GM12801 (cell line): ENCODE data around the gene SIPA1L3.

ENCODE experiments used
- CTCF ChIP-seq: IDR thresholded peaks from one replicate; pipeline ENCODE4 v1.5.1; 2011; ENCODE audit warnings: control low read depth; ENCODE audit not compliant: insufficient read length; ENCODE audit errors: extremely low read depth

SIPA1L3 gene

GRCh38 chr19:37951816-37952210 lies 44.8 kb downstream of the SIPA1L3 start:
- TF ChIP-seq CTCF = no peak

- no peak for TF ChIP-seq CTCF
These were observed 46.3 kb downstream of the SIPA1L3 start for GRCh38 chr19:37953171-37953917.

GRCh38 chr19:37953918-37954303 lies 46.9 kb downstream of the SIPA1L3 start:
- no peak for TF ChIP-seq CTCF

DNA sequence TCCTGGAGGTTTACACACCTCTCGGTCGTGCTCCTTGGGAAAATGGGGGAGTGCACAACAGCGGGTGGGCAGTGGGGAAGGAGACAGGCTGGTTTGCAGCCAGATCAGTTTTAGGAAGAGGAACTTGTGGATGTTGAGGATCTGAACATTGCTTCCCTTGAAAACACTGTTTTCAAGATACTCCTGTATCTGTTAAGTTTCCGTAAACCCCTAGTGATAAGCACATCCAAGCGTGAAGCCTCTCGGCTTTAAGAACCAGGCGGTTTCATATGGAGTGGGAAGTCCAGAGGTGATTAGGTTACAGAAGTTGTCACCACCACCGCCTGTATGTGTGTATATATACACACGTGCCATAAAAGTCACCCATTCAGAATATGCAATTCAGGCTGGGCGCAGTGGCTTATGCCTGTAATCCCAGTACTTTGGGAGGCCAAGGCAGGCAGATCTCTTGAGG lies 47.4 kb downstream of the SIPA1L3 start:
- TF ChIP-seq CTCF = no peak

DNA sequence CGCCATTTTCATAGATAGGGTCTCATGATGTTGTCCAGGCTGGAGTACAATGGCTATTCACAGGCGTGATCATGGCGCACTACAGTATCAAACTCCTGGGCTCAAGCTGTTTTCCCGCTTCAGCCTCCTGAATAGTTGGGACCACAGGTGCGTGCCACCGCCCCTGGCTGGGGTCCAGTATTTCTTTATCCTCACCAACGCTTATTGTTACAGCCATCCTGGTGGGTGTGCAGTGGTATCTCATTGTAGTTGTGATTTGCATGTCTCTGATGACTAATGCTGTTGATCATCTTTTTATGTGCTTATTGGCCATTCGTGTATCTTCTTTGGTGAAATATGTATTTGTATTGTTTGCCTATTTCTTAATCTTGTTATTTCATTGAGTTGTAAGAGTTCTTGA lies 49.0 kb downstream of the SIPA1L3 start:
- TF ChIP-seq CTCF = no peak

DNA sequence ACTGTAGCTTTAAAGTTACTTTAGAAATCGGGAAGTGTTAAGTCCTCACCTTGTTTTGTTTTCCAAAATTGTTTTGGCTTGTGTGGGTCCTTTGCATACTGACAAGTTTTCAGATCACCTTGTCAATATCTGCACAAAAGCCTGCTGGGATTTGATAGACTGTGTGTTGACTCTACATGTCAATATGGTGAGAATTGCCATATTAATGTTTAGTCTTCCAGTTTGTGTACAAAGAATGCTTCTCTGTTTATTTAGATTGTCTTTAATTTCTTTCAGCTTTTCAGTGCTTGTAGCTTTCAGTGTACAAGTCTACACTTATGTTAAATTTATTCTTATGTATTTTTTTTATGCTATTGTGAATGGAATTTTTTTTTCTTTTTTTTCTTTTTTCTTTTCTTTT lies 50.2 kb downstream of the SIPA1L3 start:
- no peak for TF ChIP-seq CTCF

DNA sequence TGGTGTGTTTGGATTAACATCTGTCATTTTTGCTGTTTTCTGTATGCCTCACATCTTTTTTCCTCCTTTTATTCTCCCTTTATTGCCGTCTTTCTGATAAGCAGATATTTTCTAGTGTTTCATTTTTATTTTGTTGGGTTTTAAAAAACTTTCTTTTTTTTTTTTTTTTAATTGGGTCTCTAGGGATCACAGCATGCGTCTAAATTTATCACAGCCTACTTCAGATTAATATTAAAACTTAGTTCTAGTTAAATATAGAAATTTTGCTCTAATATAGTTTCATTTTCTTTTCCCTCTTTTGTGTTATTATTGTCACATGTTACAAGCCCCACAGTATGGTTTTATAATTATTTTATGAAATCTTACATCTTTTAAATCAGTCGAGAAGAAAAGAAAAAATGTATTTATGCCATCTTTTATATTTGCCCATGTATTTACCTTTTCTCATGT lies 52.7 kb downstream of the SIPA1L3 start:
- no peak for TF ChIP-seq CTCF
